RPMI7951 (cell line): ENCODE data around the gene SLX4IP. TPM values are rescaled to one million over a fixed set of nuclear protein-coding genes. Genes with fewer than 3 reads are reported as not detected.
"Not testable (repeated sequence)": the region's sequence is repeated elsewhere in the genome, so short reads cannot be mapped to it uniquely, and the experiment has no call there.

Experiments
- DNase-seq: peaks from one replicate; pipeline ENCODE4 v3.0.0-alpha.2; 2012; ENCODE audit warnings: low read depth
- total RNA-seq: library from RNA; depleted of rRNA; stranded (reverse); fragments of >200 nt; shearing (Covaris generic); gene quantifications from 2 replicates; pipeline ENCODE4 v1.2.3, GENCODE V29; 2014

SLX4IP gene
- total RNA-seq, 1 experiment from 2014 or later, result 4.7 TPM

DNA sequence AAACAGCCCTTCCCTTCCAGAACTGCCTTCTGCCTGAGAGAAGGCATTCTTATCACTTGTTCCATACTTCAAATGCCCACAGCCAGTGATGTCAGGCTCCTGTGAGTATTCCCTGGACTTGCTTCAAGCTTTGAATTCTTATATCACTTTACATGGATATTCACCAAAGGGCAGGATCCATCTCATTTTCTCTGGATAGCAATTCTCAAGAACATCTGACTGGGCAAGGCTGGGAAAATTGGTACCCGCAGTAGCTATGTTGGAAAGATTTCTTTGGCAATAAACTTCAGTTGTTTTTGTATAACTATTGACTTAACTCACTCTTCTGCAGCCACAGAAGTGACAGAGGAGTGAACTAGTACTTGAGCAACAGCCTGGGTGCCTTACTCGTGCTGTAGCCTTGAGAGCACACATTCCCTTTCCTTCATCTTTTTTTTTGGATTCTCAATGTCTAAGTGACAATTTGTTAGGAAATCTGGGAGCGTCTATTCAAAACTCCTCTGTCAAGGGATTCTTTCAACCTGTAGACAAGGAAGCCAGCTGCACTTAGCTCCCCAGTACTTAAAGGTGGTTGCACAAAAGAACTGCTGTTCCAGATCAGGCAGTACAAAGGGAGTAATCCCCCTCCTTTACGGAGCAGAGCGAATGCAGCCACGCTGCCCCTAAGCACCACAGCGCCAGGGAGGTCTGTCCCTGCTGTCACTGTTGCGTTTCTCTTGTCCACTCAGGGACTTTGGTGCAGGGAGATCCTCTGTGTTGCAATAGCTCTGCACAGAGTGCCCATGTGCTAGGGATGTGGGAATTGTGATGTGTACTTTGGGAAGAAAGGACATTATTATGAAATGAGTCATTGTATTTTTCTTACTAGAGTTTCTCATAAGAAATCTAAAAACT, 169.1 kb downstream of the SLX4IP start:
- peak; percentile 94 for DNase-seq

DNA sequence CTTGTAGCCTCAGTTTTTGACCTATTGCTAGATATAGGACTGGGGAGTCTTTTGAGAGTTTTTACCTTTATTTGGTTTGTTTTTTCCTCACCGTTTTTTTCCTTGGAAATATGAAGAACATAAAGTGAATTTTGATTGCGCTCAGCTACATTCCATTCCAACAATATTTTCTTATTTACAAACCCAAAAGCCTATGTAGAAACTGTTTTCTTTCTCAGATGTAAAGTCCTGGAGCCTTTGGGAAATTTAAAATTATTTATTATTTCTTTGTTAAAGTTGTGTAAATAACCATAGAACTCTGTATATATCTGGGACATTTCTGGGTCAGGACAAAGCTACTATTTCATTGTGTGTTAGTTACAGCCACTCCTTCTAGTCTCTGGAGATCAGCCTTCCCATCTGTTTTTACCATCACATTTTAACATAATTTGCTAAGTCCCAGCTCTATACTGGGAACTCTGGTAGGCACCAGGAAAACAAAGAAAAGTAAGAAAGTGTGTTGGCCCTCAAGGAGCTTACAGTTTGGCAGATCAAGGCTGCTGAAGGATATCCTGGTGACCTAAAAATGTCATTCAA, 169.8 kb downstream of the SLX4IP start:
- no peak for DNase-seq

GRCh38 chr20:10605547-10606195, 170.6 kb downstream of the SLX4IP start:
- no peak for DNase-seq

DNA sequence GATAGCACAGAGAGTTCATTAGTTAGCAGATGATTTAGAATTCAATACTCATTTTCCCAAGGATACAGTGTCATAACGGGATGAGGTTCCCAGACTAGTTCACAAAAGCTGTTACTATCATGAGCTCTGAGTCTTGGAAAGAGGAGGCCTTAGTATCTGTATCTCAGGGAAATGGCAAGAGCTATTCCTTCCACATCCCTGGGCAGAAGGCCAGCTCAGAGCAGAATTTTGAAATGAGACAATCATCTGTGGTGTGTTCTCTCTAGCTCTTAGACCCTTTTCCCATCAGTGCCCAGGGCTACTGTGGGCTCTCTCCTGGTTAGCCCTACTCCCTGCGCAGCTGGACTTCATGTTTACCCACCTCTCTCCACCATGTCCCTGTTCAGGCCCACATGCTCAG, 174.2 kb downstream of the SLX4IP start:
- DNase-seq, result peak; percentile 45

- DNase-seq, result no peak
Observed at GRCh38 chr20:10609770-10610169, 174.7 kb downstream of the SLX4IP start.

DNA sequence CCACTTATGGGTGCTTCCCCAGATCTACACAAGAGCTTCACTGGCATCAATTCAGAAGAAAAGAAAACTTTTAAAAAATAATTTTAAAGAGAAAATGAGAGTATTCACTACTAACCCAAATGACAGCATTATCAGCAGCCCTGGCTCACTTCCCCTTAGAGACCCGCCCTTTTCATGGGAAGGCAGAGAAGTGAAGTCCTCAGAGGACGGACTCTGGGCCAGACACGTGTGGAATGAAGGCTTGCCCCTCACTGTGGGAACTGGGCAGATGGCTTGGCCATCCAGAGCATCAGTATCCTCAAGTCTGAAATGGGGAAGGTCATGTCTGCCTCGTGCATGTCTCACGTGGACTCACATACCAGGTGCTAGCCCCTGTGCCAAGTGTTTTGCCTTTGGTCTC, 175.1 kb downstream of the SLX4IP start:
- DNase-seq, result no peak

- peak; percentile 64 for DNase-seq
Observed at GRCh38 chr20:10611357-10611756, 176.3 kb downstream of the SLX4IP start.

DNA sequence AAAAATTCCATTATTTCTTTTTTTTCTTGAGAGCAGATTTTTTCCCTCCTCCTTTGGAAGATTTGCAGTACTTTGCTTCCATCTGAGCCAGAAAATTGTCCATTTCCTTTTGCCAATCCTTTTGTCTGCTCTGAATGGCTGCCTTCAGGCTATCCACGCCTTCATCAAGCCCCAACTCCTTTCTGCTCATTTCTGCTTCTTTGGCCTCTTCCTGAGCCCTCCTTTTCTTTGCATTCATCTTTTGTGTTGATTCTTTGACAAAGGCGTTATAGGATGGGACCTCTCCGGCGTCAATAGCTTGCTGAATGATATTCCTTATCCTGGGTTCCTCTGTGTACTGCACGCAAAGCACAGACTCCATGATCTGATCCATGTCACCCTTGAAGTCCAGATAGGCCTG, 178.3 kb downstream of the SLX4IP start:
- not testable (repeated sequence) for DNase-seq

DNA sequence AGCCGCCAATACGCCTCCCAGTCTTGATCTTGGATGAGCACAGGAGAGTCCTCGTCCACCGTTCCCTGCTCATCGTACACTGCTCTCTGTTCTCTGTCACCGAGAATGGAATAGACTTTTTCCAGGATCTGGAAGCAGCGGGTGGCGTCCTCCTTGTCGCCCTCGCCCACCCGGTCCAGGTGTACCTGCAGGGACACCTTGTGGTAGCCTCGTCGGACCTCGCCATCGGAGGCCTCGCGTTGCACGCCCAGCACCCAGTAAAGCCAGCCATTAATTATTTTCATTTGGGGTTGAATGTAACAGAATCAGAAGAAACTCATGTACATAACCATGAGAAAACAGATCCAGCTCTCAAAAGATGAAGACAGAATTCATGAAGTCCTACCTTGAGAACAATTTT, 178.8 kb downstream of the SLX4IP start:
- no peak for DNase-seq

DNA sequence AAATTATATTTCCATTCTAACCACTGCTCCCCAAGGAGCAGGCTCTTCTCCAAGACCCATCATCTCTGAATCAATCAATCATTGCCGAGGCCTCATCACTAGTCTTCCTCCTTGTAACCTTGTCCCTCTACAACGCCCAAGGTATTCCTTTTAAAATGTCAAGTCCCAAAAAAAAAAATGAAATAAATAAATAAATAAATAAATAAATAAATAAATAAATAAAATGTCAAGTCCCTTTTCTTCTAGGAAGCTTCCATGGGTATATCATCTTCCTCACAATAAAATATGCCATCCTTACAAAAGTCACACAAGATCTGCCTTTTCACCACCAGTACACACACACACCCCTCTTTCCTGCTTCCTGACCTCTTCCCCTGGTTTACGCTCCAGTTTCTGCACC, 181.1 kb downstream of the SLX4IP start:
- DNase-seq, result no peak

DNA sequence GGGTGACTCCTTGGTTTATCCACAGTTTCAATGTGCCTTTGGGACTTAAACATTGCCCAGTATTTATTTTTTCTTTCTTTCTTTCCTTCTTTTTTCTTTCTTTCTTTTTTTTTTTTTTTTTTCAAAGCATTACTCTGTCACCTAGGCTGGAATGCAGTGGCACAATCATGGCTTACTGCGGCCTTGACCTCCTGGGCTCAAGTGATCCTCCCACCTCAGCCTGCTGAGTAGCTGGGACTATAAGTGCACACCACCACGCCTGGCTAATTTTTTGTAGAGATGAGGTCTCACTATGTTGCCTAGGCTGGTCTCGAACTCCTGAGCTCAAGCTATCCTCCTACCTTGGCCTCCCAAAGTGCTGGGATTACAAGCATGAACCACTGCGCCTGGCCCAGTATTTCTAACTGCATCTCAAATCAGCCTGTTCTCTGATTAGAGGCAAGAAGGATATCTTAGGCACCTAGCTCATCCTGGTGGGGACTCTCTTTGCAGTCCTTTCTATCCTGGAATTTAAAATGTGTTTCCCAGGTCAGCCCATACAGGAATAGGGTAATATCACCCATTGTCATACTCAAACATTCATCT, 182.5 kb downstream of the SLX4IP start:
- DNase-seq, result not testable (repeated sequence)

GRCh38 chr20:10618611-10619245, 183.6 kb downstream of the SLX4IP start:
- peak; percentile 67 for DNase-seq

DNA sequence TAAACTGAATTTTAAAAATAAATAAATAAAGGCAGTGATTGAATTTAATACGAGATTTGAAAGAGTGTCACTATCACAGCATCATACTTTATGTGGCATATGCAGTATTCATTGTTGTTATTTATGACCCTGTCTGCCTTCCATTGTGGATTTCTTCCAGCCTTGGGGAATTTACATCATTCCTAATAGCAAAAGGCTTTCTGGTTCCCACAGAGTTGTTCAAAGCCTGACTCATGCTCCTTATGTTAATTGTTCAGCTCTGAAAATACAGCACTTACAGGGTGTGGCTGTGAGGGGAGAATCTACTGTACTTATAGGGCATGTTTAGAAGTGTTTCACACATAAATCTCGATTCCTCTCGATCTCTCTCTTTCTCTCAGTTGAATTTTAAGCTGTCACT, 184.3 kb downstream of the SLX4IP start:
- DNase-seq, result peak; percentile 90

- DNase-seq, result no peak
Observed at GRCh38 chr20:10621149-10621548, 186.0 kb downstream of the SLX4IP start.

- DNase-seq, result peak; percentile 43
Observed at GRCh38 chr20:10622657-10623418, 187.7 kb downstream of the SLX4IP start.

- DNase-seq, result peak; percentile 44
Observed at GRCh38 chr20:10625641-10626040, 190.5 kb downstream of the SLX4IP start.

DNA sequence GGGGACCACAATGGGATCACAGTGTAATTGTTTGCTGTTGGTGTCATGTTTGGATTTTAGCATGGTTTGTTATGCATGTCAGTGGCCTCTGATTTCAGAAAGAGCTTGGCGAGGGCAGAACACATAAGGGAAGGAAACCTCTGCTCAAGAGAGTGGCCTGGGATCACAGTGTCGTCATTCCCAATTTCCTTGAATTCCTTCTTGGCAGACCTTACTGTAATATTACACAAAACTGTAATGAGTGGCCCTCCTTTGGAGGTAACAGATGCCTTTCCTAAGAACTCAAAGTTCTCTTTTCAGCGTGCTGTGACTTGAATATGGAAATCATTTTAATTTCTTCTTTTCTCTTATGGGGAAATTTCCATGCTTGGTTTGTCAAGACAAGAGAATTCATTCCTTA, 191.8 kb downstream of the SLX4IP start:
- DNase-seq, result no peak

- no peak for DNase-seq
Observed at GRCh38 chr20:10629946-10630650, 195.0 kb downstream of the SLX4IP start.

DNA sequence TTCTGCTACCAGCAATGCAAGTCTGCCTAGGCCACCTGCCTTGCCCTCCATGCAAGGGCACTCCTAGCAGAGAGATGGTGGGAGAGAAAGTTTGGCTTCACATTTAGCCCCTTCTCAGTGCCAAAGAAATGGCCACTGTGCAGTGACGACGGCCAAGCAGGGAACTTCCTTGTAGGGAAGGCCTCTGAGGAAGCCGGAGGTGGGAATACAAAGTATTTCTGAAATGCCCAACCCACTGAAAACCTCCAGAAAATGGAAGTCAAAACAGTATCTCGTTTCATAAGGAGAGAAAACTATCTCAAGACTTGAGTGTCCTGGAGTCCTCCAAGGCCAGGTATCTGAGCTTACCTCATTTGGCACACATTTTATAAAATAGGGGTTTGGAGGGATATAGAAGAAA, 196.0 kb downstream of the SLX4IP start:
- DNase-seq, result no peak

- DNase-seq, result no peak
Observed at GRCh38 chr20:10632721-10633509, 197.8 kb downstream of the SLX4IP start.
